Uterus (tissue), 4 donors: Measurements from ENCODE around the gene PSME2. TPM values are rescaled to one million over a fixed set of nuclear protein-coding genes. Genes with fewer than 3 reads are reported as not detected.

Experiments used
- DNase-seq, 2 donors: peaks; one replicate each; pipeline ENCODE4 v3.0.0-alpha.2; 2019 to 2020
- H3K27ac ChIP-seq, 2 donors: fragments of 200-600 bp; sonication (generic); 1 replicate in 1 of 2; 2 replicates in 1 of 2; pipeline ENCODE4 v1.5.1; 2016 to 2018
- H3K27me3 ChIP-seq, 2 donors: fragments of 200-600 bp; sonication (generic); one replicate each; pipeline ENCODE4 v1.5.1; 2018 to 2019; ENCODE audit warnings: control low read depth in 1 of 2
- H3K36me3 ChIP-seq, 2 donors: fragments of 200-600 bp; sonication (generic); one replicate each; pipeline ENCODE4 v1.5.1; 2019; ENCODE audit warnings: control low read depth in 1 of 2
- H3K4me1 ChIP-seq, 2 donors: fragments of 200-600 bp; sonication (generic); one replicate each; pipeline ENCODE4 v1.5.1; 2018 to 2019; ENCODE audit warnings: control low read depth in 1 of 2
- H3K4me3 ChIP-seq, 2 donors: fragments of 200-600 bp; sonication (generic); 1 replicate in 1 of 2; 2 replicates in 1 of 2; pipeline ENCODE4 v1.5.1; 2018 to 2019; ENCODE audit warnings: mild to moderate bottlenecking in 1 of 2
- H3K9me3 ChIP-seq, 2 donors: fragments of 200-600 bp; sonication (generic); one replicate each; pipeline ENCODE4 v1.5.1; 2019; ENCODE audit warnings: control low read depth in 1 of 2
- POLR2A ChIP-seq, 2 donors: fragments of 450-650 bp; IDR thresholded peaks; one replicate each; pipeline ENCODE4 v1.6.1; 2016; ENCODE audit warnings: antibody characterized with exemption in 2 of 2, mild to moderate bottlenecking in 1 of 2, moderate library complexity in 1 of 2
- intact Hi-C: fragments of 100-400 bp; cut with DNase I; formaldehyde crosslinking; loops from one replicate; pipeline ENCODE4 v1.15.1; 2023; ENCODE audit warnings: low total_unique reads
- total RNA-seq, 4 donors: library from RNA; depleted of rRNA in 3 of 4; stranded (reverse); fragments of >200 nt in 3 of 4; gene quantifications; one replicate each; pipeline versions ENCODE4 v1.1.0 to v1.2.4, GENCODE V29; 2014 to 2023
- TF ChIP-seq, protein P1 (sequence below), 4 experiments: fragments of 200-600 bp in 2 of 4; fragments of 450-650 bp in 2 of 4; sonication (generic) in 2 of 4; IDR thresholded peaks; one replicate each; pipeline ENCODE4 v1.5.1; 2016 to 2019; ENCODE audit warnings: antibody characterized with exemption in 4 of 4, mild to moderate bottlenecking in 2 of 4, moderate library complexity in 1 of 4
- donor health status: DM: yes; HTN: yes; CAD: no.

The PSME2 gene
- total RNA-seq, 4 donors from 2014 or later: 16.9 to 113 (median 25.7) TPM

DNA sequence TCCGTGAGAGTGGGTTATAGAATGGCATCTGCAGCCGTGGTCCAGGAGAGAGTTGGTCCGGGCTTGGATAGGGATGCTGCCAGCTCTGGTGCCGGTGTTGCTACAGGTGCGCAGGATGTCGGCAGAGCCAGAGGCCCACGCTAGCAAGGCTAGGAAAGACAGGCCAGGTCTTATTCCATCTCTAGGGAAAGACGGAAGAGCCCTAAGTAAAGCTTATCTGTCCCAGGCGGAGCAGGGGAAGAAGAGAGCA lies 10.9 kb downstream of the PSME2 start:
- TF ChIP-seq, protein P1, sequence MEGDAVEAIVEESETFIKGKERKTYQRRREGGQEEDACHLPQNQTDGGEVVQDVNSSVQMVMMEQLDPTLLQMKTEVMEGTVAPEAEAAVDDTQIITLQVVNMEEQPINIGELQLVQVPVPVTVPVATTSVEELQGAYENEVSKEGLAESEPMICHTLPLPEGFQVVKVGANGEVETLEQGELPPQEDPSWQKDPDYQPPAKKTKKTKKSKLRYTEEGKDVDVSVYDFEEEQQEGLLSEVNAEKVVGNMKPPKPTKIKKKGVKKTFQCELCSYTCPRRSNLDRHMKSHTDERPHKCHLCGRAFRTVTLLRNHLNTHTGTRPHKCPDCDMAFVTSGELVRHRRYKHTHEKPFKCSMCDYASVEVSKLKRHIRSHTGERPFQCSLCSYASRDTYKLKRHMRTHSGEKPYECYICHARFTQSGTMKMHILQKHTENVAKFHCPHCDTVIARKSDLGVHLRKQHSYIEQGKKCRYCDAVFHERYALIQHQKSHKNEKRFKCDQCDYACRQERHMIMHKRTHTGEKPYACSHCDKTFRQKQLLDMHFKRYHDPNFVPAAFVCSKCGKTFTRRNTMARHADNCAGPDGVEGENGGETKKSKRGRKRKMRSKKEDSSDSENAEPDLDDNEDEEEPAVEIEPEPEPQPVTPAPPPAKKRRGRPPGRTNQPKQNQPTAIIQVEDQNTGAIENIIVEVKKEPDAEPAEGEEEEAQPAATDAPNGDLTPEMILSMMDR (IDR thresholded peaks at IDR 0.05): no peak
- TF ChIP-seq POLR2A (IDR thresholded peaks at IDR 0.05): no peak
- intact Hi-C loops: no loop called here
- H3K4me1 ChIP-seq: peaks cover 4 to 7% of the 10 kb centered on the region in 2 donors
- H3K9me3 ChIP-seq: no peaks in the 10 kb centered on the region
- no peak for DNase-seq
- H3K36me3 ChIP-seq: no peaks in the 10 kb centered on the region
- H3K4me3 ChIP-seq: peak overlapping the region; percentile 84 to 97
- H3K27me3 ChIP-seq: no peaks in the 10 kb centered on the region
- H3K27ac ChIP-seq: peak overlapping the region; percentile 90 to 95

GRCh38 chr14:24133735-24134134 lies 12.7 kb downstream of the PSME2 start:
- Histone ChIP-seq H3K4me1 (peaks cover 0 to 7% of the 10 kb centered on the region in 2 donors), H3K36me3 (no peaks in the 10 kb centered on the region), H3K27ac (no peak overlapping the region), H3K27me3 (no peaks in the 10 kb centered on the region), H3K9me3 (no peaks in the 10 kb centered on the region), H3K4me3 (no peak overlapping the region)
- DNase-seq: no peak
- no peak for TF ChIP-seq POLR2A (IDR thresholded peaks at IDR 0.05)
- TF ChIP-seq, protein P1 (IDR thresholded peaks at IDR 0.05): no peak
- intact Hi-C loops: no loop called here

DNA sequence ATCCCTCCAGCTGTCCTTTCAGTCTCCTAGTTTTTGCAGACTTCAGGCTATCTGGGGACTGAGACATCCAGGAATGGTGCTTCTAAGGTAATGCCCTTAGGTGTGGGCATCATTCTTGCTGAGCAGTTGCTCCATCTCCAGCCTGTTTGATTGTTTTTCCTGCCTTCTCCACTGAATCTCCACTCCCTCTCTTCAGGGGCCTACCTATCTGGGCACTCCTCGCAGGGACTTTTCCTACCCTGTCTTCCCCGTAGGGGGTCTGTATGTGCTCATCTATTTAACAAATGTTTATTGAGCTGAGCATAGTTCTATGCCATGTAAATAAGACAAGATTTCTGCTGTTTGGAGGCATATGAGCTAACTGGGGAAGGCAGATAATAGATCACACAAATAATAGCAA lies 13.4 kb downstream of the PSME2 start:
- Histone ChIP-seq H3K9me3 (no peaks in the 10 kb centered on the region), H3K4me1 (peaks cover 0 to 7% of the 10 kb centered on the region in 2 donors), H3K4me3 (no peak overlapping the region), H3K27ac (no peak overlapping the region), H3K36me3 (no peaks in the 10 kb centered on the region), H3K27me3 (no peaks in the 10 kb centered on the region)
- no peak for DNase-seq
- no peak for TF ChIP-seq POLR2A (IDR thresholded peaks at IDR 0.05)
- TF ChIP-seq, protein P1 (IDR thresholded peaks at IDR 0.05): no peak
- intact Hi-C loops: no loop called here

DNA sequence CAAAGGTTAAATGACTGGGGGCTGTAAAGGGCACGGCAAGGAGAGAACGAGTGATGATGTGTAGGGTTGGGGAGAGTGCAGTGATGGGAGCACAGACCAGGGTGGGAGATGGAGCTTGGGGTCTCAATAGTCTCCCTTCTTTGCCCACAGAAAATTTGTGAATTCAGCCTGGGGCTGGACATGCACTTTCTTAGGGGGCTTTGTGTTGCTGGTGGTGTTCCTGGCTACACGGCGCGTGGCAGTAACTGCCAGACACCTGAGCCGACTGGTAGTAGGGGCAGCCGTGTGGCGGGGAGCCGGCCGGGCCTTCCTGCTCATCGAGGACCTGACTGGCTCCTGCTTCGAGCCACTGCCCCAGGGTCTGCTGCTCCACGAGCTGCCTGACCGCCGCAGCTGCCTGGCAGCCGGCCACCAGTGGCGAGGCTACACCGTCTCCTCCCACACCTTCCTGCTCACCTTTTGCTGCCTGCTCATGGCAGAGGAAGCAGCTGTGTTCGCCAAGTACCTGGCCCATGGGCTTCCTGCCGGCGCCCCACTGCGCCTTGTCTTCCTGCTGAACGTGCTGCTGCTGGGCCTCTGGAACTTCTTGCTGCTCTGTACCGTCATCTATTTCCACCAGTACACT lies 14.2 kb downstream of the PSME2 start:
- no peaks in the 10 kb centered on the region for H3K27me3 ChIP-seq
- peaks cover 0 to 7% of the 10 kb centered on the region in 2 donors for H3K4me1 ChIP-seq
- H3K27ac ChIP-seq: no peak overlapping the region
- H3K36me3 ChIP-seq: no peaks in the 10 kb centered on the region
- DNase-seq: no peak
- H3K4me3 ChIP-seq: no peak overlapping the region
- intact Hi-C loops: no loop called here
- H3K9me3 ChIP-seq: no peaks in the 10 kb centered on the region
- no peak for TF ChIP-seq POLR2A (IDR thresholded peaks at IDR 0.05)
- TF ChIP-seq, protein P1 (IDR thresholded peaks at IDR 0.05): no peak

GRCh38 chr14:24131549-24131966 lies 14.9 kb downstream of the PSME2 start:
- DNase-seq: no peak
- intact Hi-C loops: no loop called here
- no peak for TF ChIP-seq POLR2A (IDR thresholded peaks at IDR 0.05)
- TF ChIP-seq, protein P1 (IDR thresholded peaks at IDR 0.05): no peak

More at GRCh38 chr14:24131549-24131966, 14.9 kb downstream of the PSME2 start:
- Histone ChIP-seq H3K9me3 (no peaks in the 10 kb centered on the region), H3K36me3 (no peaks in the 10 kb centered on the region), H3K4me1 (peaks cover 0 to under 1% of the 10 kb centered on the region in 2 donors), H3K27ac (peak overlapping the region; percentile 30), H3K4me3 (no peak overlapping the region), H3K27me3 (no peaks in the 10 kb centered on the region)
